Tibial nerve (tissue), 4 donors: Measurements from ENCODE around the gene GPRIN1. TPM values are rescaled to one million over a fixed set of nuclear protein-coding genes. Genes with fewer than 3 reads are reported as not detected.

Source experiments
- DNase-seq, 2 donors: peaks; one replicate each; pipeline ENCODE4 v3.0.0-alpha.2; 2019; ENCODE audit warnings: low spot score in 2 of 2
- H3K27ac ChIP-seq, 4 donors: fragments of 200-600 bp; sonication (generic) in 3 of 4; one replicate each; pipeline ENCODE4 v1.5.1; 2017 to 2019; ENCODE audit warnings: mild to moderate bottlenecking in 1 of 4
- H3K27me3 ChIP-seq, 2 donors: fragments of 200-600 bp; sonication (generic) in 1 of 2; one replicate each; pipeline versions ENCODE4 v1.5.1 to v1.6.0; 2017 to 2019
- H3K36me3 ChIP-seq, 3 donors: fragments of 200-600 bp; sonication (generic); one replicate each; pipeline ENCODE4 v1.5.1; 2018 to 2019
- H3K4me1 ChIP-seq, 4 donors: fragments of 200-600 bp; sonication (generic) in 3 of 4; one replicate each; pipeline ENCODE4 v1.5.1; 2017 to 2019
- H3K4me3 ChIP-seq, 4 donors: fragments of 200-600 bp; sonication (generic) in 3 of 4; one replicate each; pipeline ENCODE4 v1.5.1; 2017 to 2019; ENCODE audit warnings: mild to moderate bottlenecking in 1 of 4, moderate library complexity in 1 of 4
- H3K9me3 ChIP-seq, 4 donors: fragments of 200-600 bp; sonication (generic) in 3 of 4; one replicate each; pipeline ENCODE4 v1.5.1; 2017 to 2019
- EP300 ChIP-seq, 2 donors: sonication (generic); formaldehyde crosslinking; IDR thresholded peaks; one replicate each; pipeline ENCODE4 v1.6.1; 2017; ENCODE audit warnings: antibody characterized with exemption in 2 of 2, mild to moderate bottlenecking in 1 of 2
- POLR2A ChIP-seq, 2 donors: fragments of 450-650 bp; IDR thresholded peaks; one replicate each; pipeline ENCODE4 v1.6.1; 2017; ENCODE audit warnings: antibody characterized with exemption in 2 of 2, mild to moderate bottlenecking in 2 of 2, moderate library complexity in 2 of 2
- WGBS, 2 donors: methylation state at CpG; one replicate each; pipeline ENCODE4 v1.1.5; 2018; 5-methylcytosine and 5-hydroxymethylcytosine counted together
- total RNA-seq, 4 donors: library from RNA; depleted of rRNA; stranded (reverse); fragments of >200 nt; gene quantifications; one replicate each; pipeline ENCODE4 v1.1.0, GENCODE V29; 2016
- TF ChIP-seq, protein P1 (sequence below), 5 experiments: fragments of 200-600 bp in 3 of 5; fragments of 450-650 bp in 2 of 5; sonication (generic) in 3 of 5; IDR thresholded peaks; one replicate each; pipeline ENCODE4 v1.5.1; 2016 to 2019; ENCODE audit warnings: antibody characterized with exemption in 5 of 5, mild to moderate bottlenecking in 3 of 5, moderate library complexity in 2 of 5

The GPRIN1 gene
- total RNA-seq, 4 donors from 2014 or later: 0.22 to 0.90 TPM; not detected in 2

DNA sequence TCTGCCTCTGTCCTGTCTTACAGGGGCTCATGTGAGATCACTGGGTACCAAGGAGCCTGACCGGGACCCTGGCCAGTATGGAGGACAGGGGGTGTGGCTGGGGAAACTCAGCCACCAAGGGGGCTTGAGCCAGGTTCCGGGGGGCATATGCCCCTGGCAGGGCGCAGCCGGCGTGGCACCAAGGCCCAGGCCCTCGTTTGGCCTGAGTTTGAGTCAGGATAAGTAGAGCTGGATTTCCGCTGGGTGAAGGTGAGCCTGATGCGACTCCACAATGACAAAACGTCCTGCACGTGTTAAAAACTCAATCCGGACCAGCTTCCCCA lies 36.7 kb upstream of the GPRIN1 start:
- H3K4me1 ChIP-seq: peaks cover 0 to 45% (median 15%) of the 10 kb centered on the region in 4 donors
- no peak for DNase-seq
- 31 to 41% methylated on average over 9 to 10 of the region's 11 CpGs for WGBS, 2 donors
- peak overlapping the region; percentile 6 to 87 (median 70) for H3K4me3 ChIP-seq
- no peaks in the 10 kb centered on the region for H3K27me3 ChIP-seq
- no peaks in the 10 kb centered on the region for H3K36me3 ChIP-seq
- peak overlapping the region; percentile 54 to 89 (median 67) for H3K27ac ChIP-seq
- TF ChIP-seq EP300 (IDR thresholded peaks at IDR 0.05) (no peak), POLR2A (IDR thresholded peaks at IDR 0.05) (no peak)
- TF ChIP-seq, protein P1, sequence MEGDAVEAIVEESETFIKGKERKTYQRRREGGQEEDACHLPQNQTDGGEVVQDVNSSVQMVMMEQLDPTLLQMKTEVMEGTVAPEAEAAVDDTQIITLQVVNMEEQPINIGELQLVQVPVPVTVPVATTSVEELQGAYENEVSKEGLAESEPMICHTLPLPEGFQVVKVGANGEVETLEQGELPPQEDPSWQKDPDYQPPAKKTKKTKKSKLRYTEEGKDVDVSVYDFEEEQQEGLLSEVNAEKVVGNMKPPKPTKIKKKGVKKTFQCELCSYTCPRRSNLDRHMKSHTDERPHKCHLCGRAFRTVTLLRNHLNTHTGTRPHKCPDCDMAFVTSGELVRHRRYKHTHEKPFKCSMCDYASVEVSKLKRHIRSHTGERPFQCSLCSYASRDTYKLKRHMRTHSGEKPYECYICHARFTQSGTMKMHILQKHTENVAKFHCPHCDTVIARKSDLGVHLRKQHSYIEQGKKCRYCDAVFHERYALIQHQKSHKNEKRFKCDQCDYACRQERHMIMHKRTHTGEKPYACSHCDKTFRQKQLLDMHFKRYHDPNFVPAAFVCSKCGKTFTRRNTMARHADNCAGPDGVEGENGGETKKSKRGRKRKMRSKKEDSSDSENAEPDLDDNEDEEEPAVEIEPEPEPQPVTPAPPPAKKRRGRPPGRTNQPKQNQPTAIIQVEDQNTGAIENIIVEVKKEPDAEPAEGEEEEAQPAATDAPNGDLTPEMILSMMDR (IDR thresholded peaks at IDR 0.05): no peak
- no peaks in the 10 kb centered on the region for H3K9me3 ChIP-seq

DNA sequence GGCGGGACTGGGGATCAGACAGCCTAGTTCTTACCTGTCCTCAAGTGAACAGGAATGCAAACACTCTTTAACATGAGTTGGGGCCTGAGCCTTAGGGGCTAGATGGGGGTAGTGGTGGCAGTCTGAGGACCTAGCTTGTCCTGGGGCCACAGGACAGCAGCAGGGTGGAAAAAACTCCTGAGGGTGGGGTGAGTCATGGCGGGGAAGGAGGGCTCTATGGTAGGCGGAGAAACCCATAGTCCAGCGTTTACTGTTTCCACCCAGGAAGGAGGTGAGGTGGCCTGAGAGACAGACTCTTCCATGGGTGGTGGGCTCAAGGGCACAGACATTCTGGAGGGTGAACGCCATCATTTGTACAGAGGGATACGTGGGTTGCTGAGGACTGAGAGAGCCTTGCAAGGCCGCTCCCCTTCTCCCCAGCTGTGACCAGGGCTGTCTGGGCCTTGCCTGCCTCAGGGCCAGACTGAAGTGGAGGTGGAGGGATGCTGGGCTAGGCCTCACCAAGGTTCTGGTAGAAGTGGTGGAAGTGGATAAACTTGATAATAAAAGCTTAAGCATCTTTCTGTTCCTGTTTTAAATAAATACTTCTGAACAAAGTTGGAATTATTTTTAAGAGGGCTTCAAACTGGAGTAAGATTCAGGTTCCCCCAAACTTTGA lies 36.2 kb upstream of the GPRIN1 start:
- Histone ChIP-seq H3K4me1 (peaks cover 0 to 40% (median 15%) of the 10 kb centered on the region in 4 donors), H3K27me3 (no peaks in the 10 kb centered on the region), H3K36me3 (no peaks in the 10 kb centered on the region), H3K9me3 (no peaks in the 10 kb centered on the region), H3K4me3 (peak overlapping the region in 2 of 4 donors; percentile 69 to 87), H3K27ac (peak overlapping the region; percentile 54 to 89 (median 67))
- 88 to 89% methylated on average over 7 of the region's 7 CpGs for WGBS, 2 donors
- no peak for DNase-seq
- TF ChIP-seq EP300 (IDR thresholded peaks at IDR 0.05) (no peak), POLR2A (IDR thresholded peaks at IDR 0.05) (no peak)

DNA sequence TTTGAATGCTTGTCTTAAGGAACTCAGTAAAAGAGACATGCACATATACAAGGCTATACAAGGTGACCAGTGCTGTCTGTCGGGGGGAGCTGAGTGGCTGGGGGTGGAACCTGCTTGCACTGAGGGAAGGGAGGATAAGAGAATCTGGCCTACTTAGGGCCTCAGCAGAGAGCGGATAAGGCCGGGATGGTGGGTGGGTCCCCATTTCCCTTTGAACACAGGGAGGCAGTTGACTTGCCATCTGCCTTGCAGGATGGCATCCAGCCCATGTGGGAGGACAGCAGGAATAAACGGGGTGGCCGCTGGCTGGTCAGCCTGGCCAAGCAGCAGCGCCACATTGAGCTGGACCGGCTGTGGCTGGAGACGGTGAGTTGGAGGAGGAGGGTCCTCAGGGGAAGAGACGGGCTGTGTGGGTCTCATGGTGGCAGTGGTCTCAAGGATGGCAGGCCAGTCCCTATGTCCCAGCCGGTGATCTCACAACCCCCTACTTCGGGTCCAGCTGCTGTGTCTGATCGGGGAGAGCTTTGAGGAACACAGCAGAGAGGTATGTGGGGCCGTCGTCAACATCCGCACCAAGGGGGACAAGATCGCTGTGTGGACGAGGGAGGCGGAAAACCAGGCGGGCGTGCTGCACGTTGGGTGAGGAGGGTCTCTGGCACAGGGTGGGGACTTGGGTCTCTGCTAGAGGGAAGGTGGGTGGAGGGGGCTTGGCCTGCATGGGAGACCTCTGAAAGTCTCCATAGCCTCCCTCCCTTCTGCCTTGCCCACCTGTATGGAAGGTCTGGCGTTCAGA lies 35.1 kb upstream of the GPRIN1 start:
- peaks cover 0 to 29% (median 15%) of the 10 kb centered on the region in 4 donors for H3K4me1 ChIP-seq
- no peak for TF ChIP-seq EP300 (IDR thresholded peaks at IDR 0.05)
- TF ChIP-seq, protein P1 (IDR thresholded peaks at IDR 0.05): no peak
- TF ChIP-seq POLR2A (IDR thresholded peaks at IDR 0.05): no peak
- H3K27ac ChIP-seq: no peak overlapping the region
- H3K27me3 ChIP-seq: no peaks in the 10 kb centered on the region
- no peaks in the 10 kb centered on the region for H3K9me3 ChIP-seq
- no peaks in the 10 kb centered on the region for H3K36me3 ChIP-seq
- 89 to 93% methylated on average over 20 to 22 of the region's 22 CpGs for WGBS, 2 donors
- no peak overlapping the region for H3K4me3 ChIP-seq
- no peak for DNase-seq

DNA sequence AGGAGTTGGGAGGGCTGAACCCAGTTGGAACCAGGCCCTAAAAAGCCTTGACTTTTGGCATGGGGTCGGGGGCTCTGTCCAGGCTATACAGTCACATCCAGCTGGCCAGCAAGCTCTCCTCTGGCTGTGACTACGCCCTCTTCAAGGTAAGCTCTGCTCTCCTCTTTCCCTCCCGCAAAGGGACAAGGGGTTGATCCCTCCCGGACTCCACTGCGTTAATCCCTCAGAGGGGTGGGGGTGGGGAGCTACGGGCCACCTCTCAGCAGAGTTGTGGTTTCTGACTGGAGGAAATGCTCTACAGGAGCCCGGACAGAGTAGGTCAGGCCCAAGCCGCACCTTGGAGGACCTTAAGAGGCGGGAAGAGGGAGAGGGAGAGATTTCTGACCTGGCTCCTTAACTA lies 34.3 kb upstream of the GPRIN1 start:
- no peak overlapping the region for H3K27ac ChIP-seq

DNA sequence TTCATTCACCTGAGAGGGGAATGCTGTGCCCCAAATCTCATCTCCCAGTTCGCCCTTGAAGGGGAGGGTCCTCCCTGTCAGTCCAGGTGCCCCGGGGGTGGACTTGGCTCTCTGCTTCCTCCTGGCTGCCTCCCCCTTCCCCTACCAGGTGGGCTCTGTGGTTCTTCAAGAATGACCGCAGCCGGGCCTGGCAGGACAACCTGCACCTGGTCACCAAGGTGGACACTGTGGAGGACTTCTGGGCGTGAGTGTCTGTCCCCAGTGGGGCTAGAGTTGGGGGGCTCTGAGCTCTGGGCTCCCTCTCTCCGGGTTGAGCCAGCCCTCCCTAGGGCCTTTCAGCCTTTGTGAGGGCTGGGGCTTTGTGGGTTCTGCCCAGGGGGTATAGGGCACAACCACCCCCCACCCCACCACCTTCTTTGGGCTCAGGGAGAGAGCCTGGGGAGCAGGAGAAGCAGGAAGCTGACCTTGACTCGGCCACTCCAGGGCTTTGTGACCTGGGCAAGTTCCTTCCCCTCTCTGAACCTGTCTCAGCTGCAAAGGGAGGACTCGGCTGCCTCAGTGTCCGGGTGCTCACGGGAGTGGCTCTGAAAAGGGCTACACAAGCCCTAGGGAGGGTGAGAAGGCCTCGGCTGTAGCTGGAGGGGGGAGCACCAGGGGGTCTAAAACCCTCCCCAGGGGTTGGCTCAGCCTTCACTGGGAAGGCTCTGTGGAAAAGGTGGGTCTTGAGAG lies 33.7 kb upstream of the GPRIN1 start:
- no peak for DNase-seq
- Histone ChIP-seq H3K4me1 (peaks cover 0 to 17% (median 12%) of the 10 kb centered on the region in 4 donors), H3K36me3 (no peaks in the 10 kb centered on the region), H3K27me3 (no peaks in the 10 kb centered on the region), H3K27ac (no peak overlapping the region), H3K4me3 (no peak overlapping the region), H3K9me3 (no peaks in the 10 kb centered on the region)
- TF ChIP-seq POLR2A (IDR thresholded peaks at IDR 0.05) (no peak), EP300 (IDR thresholded peaks at IDR 0.05) (no peak)
- TF ChIP-seq, protein P1 (IDR thresholded peaks at IDR 0.05): no peak
- WGBS, 2 donors: 73 to 82% methylated on average over 8 to 9 of the region's 11 CpGs

More for the DNA sequence above, 34.3 kb upstream of the GPRIN1 start:
- TF ChIP-seq EP300 (IDR thresholded peaks at IDR 0.05) (no peak), POLR2A (IDR thresholded peaks at IDR 0.05) (no peak)
- TF ChIP-seq, protein P1 (IDR thresholded peaks at IDR 0.05): no peak
- Histone ChIP-seq H3K9me3 (no peaks in the 10 kb centered on the region), H3K4me1 (peaks cover 0 to 24% (median 15%) of the 10 kb centered on the region in 4 donors), H3K27me3 (no peaks in the 10 kb centered on the region), H3K4me3 (no peak overlapping the region), H3K36me3 (no peaks in the 10 kb centered on the region)
- WGBS, 2 donors: 65 to 68% methylated on average over 9 of the region's 9 CpGs
- DNase-seq: no peak
